ENCODE data around the gene ABCD3. TPM values are rescaled to one million over a fixed set of nuclear protein-coding genes. Genes with fewer than 3 reads are reported as not detected.

ABCD3 gene
- total and polyA plus RNA-seq, 2 donors (not counting 1 experiment from before 2014, with no cell fraction given): 26.4 to 34.0 TPM

- H3K27me3 ChIP-seq (ENCODE audit: control insufficient read depth, insufficient read depth, low read length): no peaks in the 10 kb centered on the region
- no peak overlapping the region for H3K27ac ChIP-seq (ENCODE audit: insufficient read depth, low read length)
- no peaks in the 10 kb centered on the region for H3K4me1 ChIP-seq (ENCODE audit: control insufficient read depth, extremely low read depth, insufficient read depth, low read length)
- no peak overlapping the region for H2AFZ ChIP-seq (ENCODE audit: low read length)
- DNase-seq (ENCODE audit: low read depth in 2 of 2): no peak
- TF ChIP-seq EZH2 (IDR thresholded peaks at IDR 0.05; ENCODE audit: low read length, missing control alignments) (no peak), CTCF (conservative IDR thresholded peaks at IDR 0.05 in 1 of 2, IDR thresholded peaks at IDR 0.05 in 1 of 2; ENCODE audit: low read depth in 1 of 2, low read length in 2 of 2) (no peak)
- no peaks in the 10 kb centered on the region for H3K9me3 ChIP-seq (ENCODE audit: control insufficient read depth, insufficient read depth, low read depth, low read length)
- H3K4me3 ChIP-seq (replicated peaks in 1 of 4; ENCODE audit: control extremely low read depth in 1 of 4, insufficient read depth in 1 of 4, low read depth in 3 of 4, low read length in 4 of 4): no peak overlapping the region
- no peak overlapping the region for H3K4me2 ChIP-seq (ENCODE audit: extremely low read depth, insufficient read depth, low read length)
- no peaks in the 10 kb centered on the region for H4K20me1 ChIP-seq (ENCODE audit: control insufficient read depth, extremely low read depth, insufficient read depth, low read length)
- no peaks in the 10 kb centered on the region for H3K36me3 ChIP-seq (ENCODE audit: control insufficient read depth, insufficient read depth, low read length)
- no peaks in the 10 kb centered on the region for H3K79me2 ChIP-seq (ENCODE audit: control insufficient read depth, insufficient read depth, low read length)
- H3K9ac ChIP-seq (ENCODE audit: insufficient read depth, low read length): no peak overlapping the region
These were observed 141.7 kb downstream of the ABCD3 start for GRCh38 chr1:94559921-94560320.

- no peak overlapping the region for H3K4me3 ChIP-seq (replicated peaks in 1 of 4; ENCODE audit: control extremely low read depth in 1 of 4, insufficient read depth in 1 of 4, low read depth in 3 of 4, low read length in 4 of 4)
- no peak for TF ChIP-seq CTCF (conservative IDR thresholded peaks at IDR 0.05 in 1 of 2, IDR thresholded peaks at IDR 0.05 in 1 of 2; ENCODE audit: low read depth in 1 of 2, low read length in 2 of 2)
- TF ChIP-seq EZH2 (IDR thresholded peaks at IDR 0.05; ENCODE audit: low read length, missing control alignments): no peak
- no peak overlapping the region for H3K9ac ChIP-seq (ENCODE audit: insufficient read depth, low read length)
- no peaks in the 10 kb centered on the region for H3K4me1 ChIP-seq (ENCODE audit: control insufficient read depth, extremely low read depth, insufficient read depth, low read length)
- H3K79me2 ChIP-seq (ENCODE audit: control insufficient read depth, insufficient read depth, low read length): no peaks in the 10 kb centered on the region
- no peak overlapping the region for H3K4me2 ChIP-seq (ENCODE audit: extremely low read depth, insufficient read depth, low read length)
- peak in 1 of 2 donors; percentile 63 for DNase-seq (ENCODE audit: low read depth in 2 of 2)
- no peaks in the 10 kb centered on the region for H4K20me1 ChIP-seq (ENCODE audit: control insufficient read depth, extremely low read depth, insufficient read depth, low read length)
- no peaks in the 10 kb centered on the region for H3K36me3 ChIP-seq (ENCODE audit: control insufficient read depth, insufficient read depth, low read length)
- no peaks in the 10 kb centered on the region for H3K27me3 ChIP-seq (ENCODE audit: control insufficient read depth, insufficient read depth, low read length)
- H3K9me3 ChIP-seq (ENCODE audit: control insufficient read depth, insufficient read depth, low read depth, low read length): no peaks in the 10 kb centered on the region
- no peak overlapping the region for H3K27ac ChIP-seq (ENCODE audit: insufficient read depth, low read length)
- no peak overlapping the region for H2AFZ ChIP-seq (ENCODE audit: low read length)
These were observed 142.1 kb downstream of the ABCD3 start for GRCh38 chr1:94560333-94560732.

GRCh38 chr1:94562519-94563260 lies 144.5 kb downstream of the ABCD3 start:
- no peak overlapping the region for H2AFZ ChIP-seq (ENCODE audit: low read length)
- H3K79me2 ChIP-seq (ENCODE audit: control insufficient read depth, insufficient read depth, low read length): no peaks in the 10 kb centered on the region
- no peaks in the 10 kb centered on the region for H4K20me1 ChIP-seq (ENCODE audit: control insufficient read depth, extremely low read depth, insufficient read depth, low read length)
- no peak overlapping the region for H3K4me3 ChIP-seq (replicated peaks in 1 of 4; ENCODE audit: control extremely low read depth in 1 of 4, insufficient read depth in 1 of 4, low read depth in 3 of 4, low read length in 4 of 4)
- TF ChIP-seq EZH2 (IDR thresholded peaks at IDR 0.05; ENCODE audit: low read length, missing control alignments): no peak
- TF ChIP-seq CTCF (conservative IDR thresholded peaks at IDR 0.05 in 1 of 2, IDR thresholded peaks at IDR 0.05 in 1 of 2; ENCODE audit: low read depth in 1 of 2, low read length in 2 of 2): no peak
- H3K9me3 ChIP-seq (ENCODE audit: control insufficient read depth, insufficient read depth, low read depth, low read length): no peaks in the 10 kb centered on the region
- H3K36me3 ChIP-seq (ENCODE audit: control insufficient read depth, insufficient read depth, low read length): no peaks in the 10 kb centered on the region
- H3K9ac ChIP-seq (ENCODE audit: insufficient read depth, low read length): no peak overlapping the region
- H3K4me1 ChIP-seq (ENCODE audit: control insufficient read depth, extremely low read depth, insufficient read depth, low read length): no peaks in the 10 kb centered on the region
- no peaks in the 10 kb centered on the region for H3K27me3 ChIP-seq (ENCODE audit: control insufficient read depth, insufficient read depth, low read length)
- H3K4me2 ChIP-seq (ENCODE audit: extremely low read depth, insufficient read depth, low read length): no peak overlapping the region
- H3K27ac ChIP-seq (ENCODE audit: insufficient read depth, low read length): no peak overlapping the region
- no peak for DNase-seq (ENCODE audit: low read depth in 2 of 2)

All from fibroblast of lung (primary cell).